ENCODE measurements around the gene NOS1.

DNA sequence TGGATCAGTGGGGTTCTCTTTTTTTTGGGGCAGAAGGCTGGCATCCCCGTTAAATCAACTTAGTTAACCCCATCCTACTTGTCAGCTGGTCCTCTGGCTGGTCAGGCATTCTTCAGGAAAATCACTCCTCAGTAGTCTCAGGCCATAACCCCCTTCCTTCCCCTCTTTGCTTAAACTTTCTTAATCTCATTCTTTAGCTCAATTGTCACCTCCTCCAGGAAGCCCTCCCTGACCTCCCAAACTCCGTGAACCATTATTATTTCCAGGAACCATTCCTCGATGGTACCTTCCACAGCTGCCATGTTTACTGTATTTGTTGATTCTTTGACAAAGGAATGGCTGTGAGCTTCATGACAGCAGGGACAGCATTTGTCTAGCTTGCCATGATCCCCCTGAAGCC lies 98.7 kb downstream of the NOS1 start:
- TF ChIP-seq, protein P1, sequence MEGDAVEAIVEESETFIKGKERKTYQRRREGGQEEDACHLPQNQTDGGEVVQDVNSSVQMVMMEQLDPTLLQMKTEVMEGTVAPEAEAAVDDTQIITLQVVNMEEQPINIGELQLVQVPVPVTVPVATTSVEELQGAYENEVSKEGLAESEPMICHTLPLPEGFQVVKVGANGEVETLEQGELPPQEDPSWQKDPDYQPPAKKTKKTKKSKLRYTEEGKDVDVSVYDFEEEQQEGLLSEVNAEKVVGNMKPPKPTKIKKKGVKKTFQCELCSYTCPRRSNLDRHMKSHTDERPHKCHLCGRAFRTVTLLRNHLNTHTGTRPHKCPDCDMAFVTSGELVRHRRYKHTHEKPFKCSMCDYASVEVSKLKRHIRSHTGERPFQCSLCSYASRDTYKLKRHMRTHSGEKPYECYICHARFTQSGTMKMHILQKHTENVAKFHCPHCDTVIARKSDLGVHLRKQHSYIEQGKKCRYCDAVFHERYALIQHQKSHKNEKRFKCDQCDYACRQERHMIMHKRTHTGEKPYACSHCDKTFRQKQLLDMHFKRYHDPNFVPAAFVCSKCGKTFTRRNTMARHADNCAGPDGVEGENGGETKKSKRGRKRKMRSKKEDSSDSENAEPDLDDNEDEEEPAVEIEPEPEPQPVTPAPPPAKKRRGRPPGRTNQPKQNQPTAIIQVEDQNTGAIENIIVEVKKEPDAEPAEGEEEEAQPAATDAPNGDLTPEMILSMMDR (IDR thresholded peaks at IDR 0.05) = no peak
- no peak for TF ChIP-seq POLR2A (IDR thresholded peaks at IDR 0.05)

Data from breast epithelium (tissue), 3 donors.